ELF-1 (cell line): ENCODE measurements around the gene PAIP2.
"Not testable (repeated sequence)": the region's sequence is repeated elsewhere in the genome, so short reads cannot be mapped to it uniquely, and the experiment has no call there.

ENCODE experiments used
- DNase-seq: peaks from one replicate; pipeline ENCODE4 v3.0.0-alpha.2; 2016; ENCODE audit warnings: low read depth, low spot score

PAIP2 gene

GRCh38 chr5:139378101-139378825 is 36.6 kb downstream of the PAIP2 start:
- DNase-seq = peak; percentile 29

GRCh38 chr5:139378941-139379361 is 37.3 kb downstream of the PAIP2 start:
- DNase-seq = no peak

- DNase-seq = no peak
Observed at GRCh38 chr5:139379626-139380449, 38.2 kb downstream of the PAIP2 start.

GRCh38 chr5:139381837-139382761 is 40.4 kb downstream of the PAIP2 start:
- DNase-seq = no peak

GRCh38 chr5:139382807-139383206 is 41.2 kb downstream of the PAIP2 start:
- DNase-seq = no peak

GRCh38 chr5:139383275-139383992 is 41.8 kb downstream of the PAIP2 start, which contains the start of gene SLC23A1:
SLC23A1 (minus strand) TSS chr5:139383297; CDS start chr5:139383253, 44 bp downstream.
- no peak for DNase-seq

- no peak for DNase-seq
Observed at GRCh38 chr5:139383993-139384590, 42.4 kb downstream of the PAIP2 start.

GRCh38 chr5:139384591-139385051 is 43.0 kb downstream of the PAIP2 start:
- no peak for DNase-seq

- DNase-seq = no peak
Observed at GRCh38 chr5:139385061-139386049, 43.7 kb downstream of the PAIP2 start.

- no peak for DNase-seq
Observed at GRCh38 chr5:139386050-139386438, 44.4 kb downstream of the PAIP2 start.

GRCh38 chr5:139386956-139387355 is 45.3 kb downstream of the PAIP2 start:
- DNase-seq = not testable (repeated sequence)

GRCh38 chr5:139387611-139388197 is 46.0 kb downstream of the PAIP2 start:
- DNase-seq = no peak

- no peak for DNase-seq
Observed at GRCh38 chr5:139388198-139388821, 46.7 kb downstream of the PAIP2 start.

- no peak for DNase-seq
Observed at GRCh38 chr5:139389701-139390638, 48.3 kb downstream of the PAIP2 start, which contains the start of gene MZB1. MZB1 (minus strand) TSS chr5:139389913; CDS start chr5:139389856, 57 bp downstream.

- DNase-seq = no peak
Observed at GRCh38 chr5:139390639-139391569, 49.2 kb downstream of the PAIP2 start.
